ENCODE measurements around the gene FLAD1.

The FLAD1 gene

DNA sequence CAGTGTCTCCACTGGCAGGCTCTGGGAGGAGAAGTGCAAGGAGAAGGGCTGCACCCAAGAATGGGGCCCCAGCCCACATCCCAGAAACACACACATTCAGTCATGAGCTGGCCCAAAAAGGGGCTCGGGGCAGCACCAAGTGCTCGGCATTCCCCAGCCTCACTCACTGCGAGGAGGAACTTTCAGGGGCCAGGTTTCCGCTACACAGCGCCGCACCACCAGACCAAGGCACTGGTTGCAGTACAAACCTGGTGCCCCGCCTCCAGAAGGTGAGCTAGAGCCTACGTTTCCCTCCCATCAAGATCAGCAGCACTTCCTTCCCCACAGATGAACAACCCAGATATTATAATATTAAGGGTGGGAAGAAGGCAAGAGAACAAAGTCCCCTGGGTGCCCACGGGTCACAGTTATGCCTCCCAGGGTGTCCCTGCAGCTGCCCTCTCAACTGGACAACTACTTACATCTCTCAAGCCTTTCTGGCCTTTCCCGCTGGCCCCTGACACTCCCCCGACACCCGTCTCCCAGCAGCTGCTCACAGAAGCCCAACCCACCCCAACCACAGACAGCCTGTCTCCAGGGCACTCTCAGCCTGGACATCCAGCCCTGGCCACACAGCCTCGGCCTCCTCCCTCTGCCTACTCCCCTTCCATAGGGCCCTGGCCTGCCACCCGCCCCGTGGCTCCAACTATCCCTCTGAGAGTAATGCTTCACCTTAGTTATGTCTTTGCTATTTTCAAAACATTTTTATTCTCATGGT lies 31.1 kb upstream of the FLAD1 start:
- peak in 1 of 2 donors; percentile 51 for DNase-seq (ENCODE audit: extremely low read depth in 1 of 2, low read depth in 1 of 2)

DNA sequence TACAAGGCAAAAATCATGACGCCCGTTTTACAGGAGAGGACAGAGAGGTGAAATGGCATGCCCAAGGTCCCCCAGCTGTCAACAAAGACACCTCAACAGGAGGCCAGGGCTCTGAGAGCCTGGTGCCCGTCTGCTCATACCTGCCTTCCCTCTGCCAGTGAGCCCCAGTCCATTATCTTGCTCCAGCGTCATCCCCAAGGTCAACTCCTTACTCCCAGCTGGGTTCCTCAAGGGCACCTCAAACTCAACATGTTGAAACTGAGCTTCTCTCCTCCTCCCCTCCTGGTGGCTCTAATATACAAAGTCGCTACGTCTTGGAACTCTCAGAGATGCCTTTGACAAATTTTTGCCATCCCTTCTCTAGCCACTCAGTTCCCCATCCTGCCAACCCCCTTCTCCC lies 30.5 kb upstream of the FLAD1 start:
- no peak for DNase-seq (ENCODE audit: extremely low read depth in 1 of 2, low read depth in 1 of 2)

DNA sequence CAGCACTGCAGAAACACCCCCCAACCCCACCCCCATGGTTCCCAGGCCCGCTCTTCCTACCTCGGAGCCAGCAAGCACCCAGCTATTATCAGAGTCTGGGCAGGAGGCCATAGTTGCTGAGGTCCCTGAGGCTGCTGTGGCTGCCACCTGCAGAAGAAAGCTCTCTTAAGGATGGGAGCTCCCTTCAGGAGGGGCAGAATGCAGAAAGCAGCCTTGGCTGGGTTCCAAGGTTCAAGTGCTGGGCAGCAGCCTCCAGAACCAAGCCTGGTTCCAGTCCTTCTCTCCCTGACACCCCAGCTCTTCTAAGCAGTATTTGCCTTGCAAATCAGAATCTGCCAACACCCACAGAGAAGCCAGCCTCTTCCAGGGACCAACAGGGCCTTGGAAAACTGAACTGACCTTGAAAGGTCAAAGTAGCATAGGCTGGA lies 29.5 kb upstream of the FLAD1 start:
- no peak for DNase-seq (ENCODE audit: extremely low read depth in 1 of 2, low read depth in 1 of 2)

- no peak for DNase-seq (ENCODE audit: extremely low read depth in 1 of 2, low read depth in 1 of 2)
These were observed 28.6 kb upstream of the FLAD1 start for GRCh38 chr1:154954541-154954940.

- DNase-seq (ENCODE audit: extremely low read depth in 1 of 2, low read depth in 1 of 2) = peak; percentile 53 to 79
These were observed 28.0 kb upstream of the FLAD1 start for GRCh38 chr1:154955039-154955717.

DNA sequence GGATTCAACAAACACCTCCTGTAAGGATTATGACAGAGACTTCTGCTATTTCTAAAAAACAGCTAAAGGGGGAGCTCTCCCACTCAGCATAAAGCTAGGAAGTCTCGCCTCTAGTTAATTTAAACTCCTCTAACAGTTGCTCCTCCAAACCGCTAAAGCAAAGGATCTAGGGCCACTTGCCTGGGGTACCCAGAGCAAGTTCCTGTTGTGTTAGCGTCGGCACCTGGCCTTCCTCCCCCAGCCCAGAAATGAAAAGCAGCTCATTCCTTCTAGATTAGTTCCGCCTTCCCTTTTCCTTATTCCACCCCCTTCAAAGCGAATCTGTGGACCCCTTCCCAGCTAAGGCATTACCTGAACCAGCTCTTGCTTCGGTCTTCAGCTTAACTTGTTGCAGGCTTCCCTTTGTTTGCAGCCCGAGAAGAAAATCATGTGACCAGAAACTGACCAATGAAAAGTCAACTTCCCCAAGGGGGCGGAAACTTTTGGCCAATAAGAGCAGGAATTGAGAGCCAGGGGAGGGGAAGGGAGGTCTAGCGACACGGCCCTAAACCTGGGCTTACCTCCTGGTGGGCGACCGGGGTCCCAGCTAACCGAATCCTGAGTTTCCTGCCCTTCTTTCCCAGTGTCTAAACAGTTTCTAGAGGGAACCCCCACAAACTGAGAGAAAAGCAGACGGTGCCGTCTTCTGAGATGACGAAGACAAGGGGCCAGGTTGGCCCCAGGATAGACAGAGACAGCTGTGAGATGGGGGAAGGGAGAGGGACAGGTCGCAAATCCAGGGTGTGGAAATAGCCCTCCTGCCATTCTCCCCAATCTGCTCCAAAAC lies 27.2 kb upstream of the FLAD1 start, which contains the start of gene PBXIP1:
PBXIP1 (minus strand) TSS at position 382 of the 826 bp plus-strand sequence. CDS start 2,378 bp downstream, outside the sequence.
- DNase-seq (ENCODE audit: extremely low read depth in 1 of 2, low read depth in 1 of 2) = peak; percentile 42 to 61

DNA sequence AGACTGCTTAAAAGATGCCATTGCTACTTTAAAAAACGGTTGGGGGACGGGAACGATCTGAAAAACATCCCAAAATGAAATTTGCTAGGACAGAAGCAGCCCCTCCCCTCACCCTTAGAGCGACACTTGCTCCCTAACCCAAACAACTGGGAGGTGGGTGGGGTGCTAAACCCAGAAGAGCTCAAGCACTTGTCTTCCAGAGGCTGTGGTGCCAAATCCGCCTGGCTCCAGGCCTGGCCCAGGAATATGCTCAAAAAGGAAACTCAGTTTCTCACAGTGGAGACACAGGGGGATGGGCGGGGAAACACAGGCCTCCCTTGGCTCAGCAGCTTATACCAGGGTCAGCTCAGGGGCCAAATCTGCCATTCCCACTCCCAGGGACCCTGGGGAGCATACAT lies 26.6 kb upstream of the FLAD1 start:
- DNase-seq (ENCODE audit: extremely low read depth in 1 of 2, low read depth in 1 of 2) = no peak

DNA sequence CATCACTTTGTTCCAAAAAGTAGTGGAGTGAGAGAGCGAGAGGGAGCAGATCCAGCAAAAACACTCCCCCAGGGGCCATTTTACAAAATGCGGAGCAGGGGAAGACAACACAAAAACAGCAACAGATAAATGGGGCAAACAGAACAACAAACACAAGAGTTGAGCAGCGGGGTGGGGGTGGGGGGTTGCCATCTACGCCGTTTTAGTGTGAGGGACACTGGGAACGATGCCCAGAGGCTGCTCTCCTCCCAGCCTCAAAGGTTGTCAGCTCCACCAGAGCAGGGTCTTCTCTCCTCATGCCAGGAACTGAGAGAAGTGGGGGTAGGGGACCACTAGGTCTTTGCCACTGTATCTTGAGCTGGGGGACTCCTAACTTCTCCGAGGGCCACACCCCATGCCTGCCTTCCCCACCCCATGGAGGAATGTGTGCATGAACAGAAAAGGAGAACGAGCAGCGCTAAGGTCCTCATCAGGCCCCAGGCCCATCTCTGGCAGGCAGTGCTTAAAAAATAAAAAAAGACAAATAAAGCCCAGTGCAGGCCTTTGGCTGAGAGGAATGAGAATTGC lies 26.0 kb upstream of the FLAD1 start:
- no peak for DNase-seq (ENCODE audit: extremely low read depth in 1 of 2, low read depth in 1 of 2)

- DNase-seq (ENCODE audit: extremely low read depth in 1 of 2, low read depth in 1 of 2) = no peak
These were observed 25.1 kb upstream of the FLAD1 start for GRCh38 chr1:154958036-154958435.

DNA sequence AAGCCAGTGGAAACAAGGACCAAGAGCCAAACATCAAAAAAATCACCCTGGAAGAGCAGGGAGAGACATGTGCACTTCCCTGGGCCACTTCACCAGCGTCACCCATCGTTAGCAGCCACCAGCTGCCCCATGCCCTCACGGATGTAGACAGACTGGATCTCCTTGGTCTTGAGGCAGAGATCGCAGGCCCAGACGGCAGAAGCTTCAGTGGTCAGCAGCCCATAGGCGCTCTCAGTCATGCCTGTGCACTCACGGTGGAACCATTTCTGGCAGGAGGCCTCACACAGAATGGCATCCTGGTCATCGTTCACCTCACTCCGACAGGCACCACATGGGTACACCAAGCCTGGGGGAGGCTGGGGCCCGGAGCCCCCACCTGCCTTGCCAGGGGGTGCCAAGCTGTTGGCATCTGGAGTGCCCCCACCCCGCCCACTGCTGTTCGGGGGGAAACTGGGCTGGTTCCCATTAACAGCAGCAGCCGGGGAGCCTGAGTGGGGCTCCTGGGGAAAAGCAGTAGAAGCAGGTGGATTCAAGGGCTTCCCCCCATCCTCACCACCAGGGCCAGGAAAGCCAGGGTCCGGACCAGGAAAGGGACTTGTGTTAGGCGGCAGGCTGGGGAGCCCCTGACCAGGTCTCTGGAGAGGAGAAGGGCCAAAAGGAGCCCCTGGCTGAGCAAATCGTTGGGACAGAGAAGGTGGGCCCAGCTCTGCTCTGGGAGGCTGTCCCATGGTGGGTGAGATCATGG lies 24.3 kb upstream of the FLAD1 start:
- no peak for DNase-seq (ENCODE audit: extremely low read depth in 1 of 2, low read depth in 1 of 2)

GRCh38 chr1:154959426-154959780 lies 23.7 kb upstream of the FLAD1 start:
- no peak for DNase-seq (ENCODE audit: extremely low read depth in 1 of 2, low read depth in 1 of 2)

DNA sequence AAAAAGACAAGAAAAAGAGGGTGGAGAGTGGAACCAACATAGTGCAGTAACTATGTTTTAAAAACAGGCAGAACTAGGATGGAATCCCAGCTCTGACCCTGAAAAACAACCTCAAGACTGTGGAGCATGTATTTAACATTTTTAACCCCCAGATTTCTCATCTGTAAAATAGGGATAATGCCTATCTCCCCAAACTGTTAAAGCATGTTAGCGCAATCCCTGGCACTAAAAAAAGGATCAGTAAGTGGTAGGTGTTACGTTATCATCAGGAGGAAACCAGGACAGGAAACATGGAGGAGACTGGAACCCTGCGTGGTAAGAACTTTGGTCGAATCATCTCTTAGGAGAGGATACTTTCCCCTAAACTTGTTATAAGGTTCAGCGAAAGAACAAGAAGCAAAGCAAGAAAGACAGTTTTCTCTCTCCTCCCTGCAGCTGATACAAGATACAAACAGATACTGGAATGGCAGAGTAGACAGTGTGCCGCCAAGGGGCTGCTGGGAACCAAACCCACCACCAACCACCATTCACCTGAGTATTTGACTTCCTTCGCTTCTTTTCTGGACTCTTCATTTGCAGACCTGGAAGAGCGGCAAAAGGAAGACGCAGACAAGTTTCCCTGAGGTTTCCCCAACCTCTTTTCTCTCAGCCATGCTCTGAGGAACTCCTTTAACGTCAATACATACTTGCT lies 22.6 kb upstream of the FLAD1 start:
- DNase-seq (ENCODE audit: extremely low read depth in 1 of 2, low read depth in 1 of 2) = no peak

DNA sequence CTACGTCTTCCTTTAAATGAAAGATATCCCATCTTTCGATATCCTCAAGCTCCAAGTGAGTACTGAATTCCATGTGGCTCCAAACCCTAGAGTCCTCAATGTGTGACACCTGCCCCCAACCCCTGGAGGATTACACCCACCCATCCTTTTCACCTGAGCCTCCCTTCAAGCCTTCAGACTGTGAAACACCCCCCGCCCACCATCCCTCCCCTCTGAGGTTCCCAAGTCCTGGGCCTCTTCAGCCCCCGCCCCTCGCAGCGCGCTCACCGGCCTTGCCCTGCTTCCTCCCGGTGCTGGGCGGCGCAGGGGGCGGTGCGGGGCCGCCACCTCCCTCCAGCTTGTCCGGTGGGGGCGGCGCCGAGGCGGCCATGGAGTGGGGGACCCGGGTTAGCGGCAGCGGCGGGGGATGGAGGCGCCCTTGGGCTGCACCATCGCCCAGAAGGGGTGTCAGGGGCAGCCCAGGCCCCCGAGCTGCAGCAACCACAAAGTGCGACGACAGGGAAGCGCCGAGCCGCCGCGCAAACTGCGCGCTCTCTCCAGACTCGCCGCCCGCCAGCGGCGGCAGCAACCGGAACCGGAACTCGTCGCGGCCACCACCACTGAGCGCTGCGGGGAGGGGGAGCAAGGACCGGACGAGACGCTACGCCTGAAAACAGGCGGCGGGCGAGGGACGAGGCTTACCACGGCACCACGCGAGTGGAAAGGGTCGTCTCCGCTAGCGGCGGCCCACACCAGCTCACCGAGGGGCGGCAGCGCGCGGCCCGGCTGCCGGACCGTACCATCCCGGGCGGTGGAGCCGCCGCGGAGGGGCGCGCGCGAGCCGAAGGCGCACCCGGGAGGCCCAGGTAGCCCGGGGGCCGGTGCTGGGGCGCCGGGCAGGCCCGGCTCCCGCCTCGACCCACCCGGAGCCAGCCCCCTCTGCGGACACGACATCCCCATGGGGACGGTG lies 21.7 kb upstream of the FLAD1 start, which contains the start of gene PYGO2:
PYGO2 (minus strand) TSS at position 576 of the 949 bp plus-strand sequence; CDS start at position 370, 206 bp downstream.
- peak; percentile 68 to 82 for DNase-seq (ENCODE audit: extremely low read depth in 1 of 2, low read depth in 1 of 2)

DNA sequence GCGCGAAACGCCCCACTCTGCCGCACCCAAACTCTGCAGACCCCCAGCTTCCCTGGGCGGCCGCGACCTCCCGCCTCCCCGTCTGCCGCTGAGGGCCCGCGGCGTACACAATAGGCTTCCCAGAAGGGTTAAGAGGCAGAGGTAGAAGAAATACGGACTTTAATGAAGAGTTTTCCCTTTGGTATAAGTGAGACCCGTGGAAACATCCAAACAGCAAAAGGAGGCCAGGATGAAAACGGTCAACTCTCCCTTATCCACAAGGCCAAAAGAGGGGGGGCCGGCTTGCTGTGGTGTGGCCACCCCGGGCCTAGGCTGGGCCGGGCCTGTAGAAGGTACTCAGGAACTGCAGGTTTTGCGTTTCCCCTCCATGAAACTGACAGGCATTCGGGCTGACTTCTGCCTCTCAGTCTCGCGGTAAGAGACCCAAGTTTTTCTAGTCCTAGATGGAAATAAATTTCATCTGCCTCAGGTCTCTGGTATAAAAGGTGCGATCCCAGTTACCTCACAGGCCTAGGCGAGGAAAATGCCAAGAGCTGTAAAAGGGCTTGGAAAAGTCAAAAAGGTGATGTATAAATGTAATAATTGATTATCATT lies 20.9 kb upstream of the FLAD1 start:
- DNase-seq (ENCODE audit: extremely low read depth in 1 of 2, low read depth in 1 of 2) = no peak

- no peak for DNase-seq (ENCODE audit: extremely low read depth in 1 of 2, low read depth in 1 of 2)
These were observed 20.3 kb upstream of the FLAD1 start for GRCh38 chr1:154962795-154963330.

DNA sequence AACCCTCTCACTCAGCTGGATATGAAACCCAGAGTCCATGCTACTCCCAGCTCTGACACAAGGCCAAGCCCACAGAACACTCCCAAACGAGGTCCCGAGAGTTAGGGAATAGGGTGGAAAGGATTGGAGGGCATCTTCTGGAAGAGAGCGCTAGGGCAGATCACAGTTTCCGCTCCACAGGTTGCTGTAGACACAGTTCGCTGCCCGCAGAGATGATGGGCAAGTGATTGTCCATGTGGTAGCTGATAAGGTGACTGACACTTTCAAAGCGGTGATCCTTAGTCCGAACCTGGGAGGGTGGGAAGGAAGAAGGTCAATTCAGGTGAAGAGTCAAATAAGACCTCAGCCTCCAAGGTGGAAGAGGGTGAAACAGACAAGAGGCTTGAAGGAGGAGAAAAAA lies 19.5 kb upstream of the FLAD1 start:
- DNase-seq (ENCODE audit: extremely low read depth in 1 of 2, low read depth in 1 of 2) = no peak

DNA sequence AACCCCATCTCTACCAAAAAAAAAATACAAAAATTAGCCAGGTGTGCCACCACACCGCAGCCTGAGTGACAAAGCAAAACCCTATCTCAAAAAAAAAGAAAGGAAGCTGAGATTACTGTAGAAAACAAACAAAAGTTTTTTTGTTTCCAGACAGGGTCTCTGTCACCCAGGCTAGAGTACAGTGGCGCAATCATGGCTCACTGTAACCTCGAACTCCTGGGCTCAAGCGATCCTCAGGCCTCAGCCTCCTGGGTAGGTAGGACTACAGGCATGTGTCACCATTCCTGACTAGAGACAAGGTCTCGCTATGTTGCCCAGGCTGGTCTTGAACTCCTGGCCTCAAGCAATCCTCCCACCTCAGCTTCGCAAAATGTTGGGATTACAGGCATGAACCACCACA lies 18.8 kb upstream of the FLAD1 start:
- DNase-seq (ENCODE audit: extremely low read depth in 1 of 2, low read depth in 1 of 2) = no peak

- no peak for DNase-seq (ENCODE audit: extremely low read depth in 1 of 2, low read depth in 1 of 2)
These were observed 17.0 kb upstream of the FLAD1 start for GRCh38 chr1:154966111-154966510.

Measured in stimulated activated CD8-positive, alpha-beta memory T cell treated with anti-CD3 and anti-CD28 coated beads, Interleukin-7, amount 100 ng/mL, for 48 hours (primary cell).